Rectal smooth muscle tissue (tissue), 1 donor: Measurements from ENCODE around the gene DMAC1.

Experiments
- H3K27ac ChIP-seq: one replicate; pipeline ENCODE4 v1.7.0; 2013; ENCODE audit warnings: low read depth, low read length, inconsistent platforms
- H3K27me3 ChIP-seq: one replicate; pipeline ENCODE4 v1.7.0; 2013; ENCODE audit warnings: low read length; ENCODE audit not compliant: control insufficient read depth, insufficient read depth
- H3K36me3 ChIP-seq: one replicate; pipeline ENCODE4 v1.7.0; 2013; ENCODE audit warnings: low read length; ENCODE audit not compliant: control insufficient read depth, insufficient read depth
- H3K4me1 ChIP-seq: one replicate; pipeline ENCODE4 v1.7.0; 2013; ENCODE audit warnings: low read length; ENCODE audit not compliant: control insufficient read depth, insufficient read depth
- H3K4me3 ChIP-seq: one replicate; pipeline ENCODE4 v1.7.0; 2013; ENCODE audit warnings: low read length
- H3K9ac ChIP-seq: one replicate; pipeline ENCODE4 v1.7.0; 2013; ENCODE audit warnings: low read length

Gene DMAC1

DNA sequence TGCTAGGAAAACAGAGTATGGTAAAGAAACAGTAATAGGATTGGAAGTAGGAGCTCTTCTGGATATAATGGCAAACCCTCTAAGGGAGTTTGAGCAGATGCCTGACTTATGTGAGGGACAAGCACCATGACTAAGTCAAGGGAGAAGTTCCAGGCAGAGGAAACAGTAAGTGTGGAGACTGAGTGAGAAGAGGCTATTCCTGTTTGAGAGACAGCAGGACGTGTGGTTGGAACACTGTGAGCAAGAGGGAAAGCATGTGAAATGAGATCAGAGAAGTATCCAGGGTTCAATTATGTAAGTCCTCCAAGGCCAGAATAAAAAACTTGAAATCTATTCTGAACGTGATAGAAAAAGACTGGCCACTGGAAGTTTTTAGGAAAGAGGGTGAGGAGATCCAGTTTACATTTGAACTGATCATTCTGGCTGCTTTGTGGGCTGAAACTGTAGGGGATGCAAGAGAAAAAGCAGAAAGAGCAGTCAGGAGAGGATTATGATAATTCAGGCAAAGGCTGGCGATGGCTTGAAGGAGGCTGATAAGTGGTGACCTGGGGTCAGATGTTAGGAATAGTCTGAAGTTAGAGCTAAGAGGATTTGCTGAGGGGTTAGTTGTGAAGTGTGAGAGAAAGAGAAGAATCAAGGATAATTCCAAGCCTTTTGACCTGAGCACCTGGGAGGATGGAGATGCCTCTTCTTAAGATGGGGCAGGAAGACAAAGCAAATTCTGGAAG is 19.2 kb downstream of the DMAC1 start:
- Histone ChIP-seq H3K4me3 (no peak overlapping the region), H3K4me1 (no peaks in the 10 kb centered on the region), H3K36me3 (no peaks in the 10 kb centered on the region), H3K27me3 (no peaks in the 10 kb centered on the region), H3K9ac (no peak overlapping the region), H3K27ac (no peak overlapping the region)

DNA sequence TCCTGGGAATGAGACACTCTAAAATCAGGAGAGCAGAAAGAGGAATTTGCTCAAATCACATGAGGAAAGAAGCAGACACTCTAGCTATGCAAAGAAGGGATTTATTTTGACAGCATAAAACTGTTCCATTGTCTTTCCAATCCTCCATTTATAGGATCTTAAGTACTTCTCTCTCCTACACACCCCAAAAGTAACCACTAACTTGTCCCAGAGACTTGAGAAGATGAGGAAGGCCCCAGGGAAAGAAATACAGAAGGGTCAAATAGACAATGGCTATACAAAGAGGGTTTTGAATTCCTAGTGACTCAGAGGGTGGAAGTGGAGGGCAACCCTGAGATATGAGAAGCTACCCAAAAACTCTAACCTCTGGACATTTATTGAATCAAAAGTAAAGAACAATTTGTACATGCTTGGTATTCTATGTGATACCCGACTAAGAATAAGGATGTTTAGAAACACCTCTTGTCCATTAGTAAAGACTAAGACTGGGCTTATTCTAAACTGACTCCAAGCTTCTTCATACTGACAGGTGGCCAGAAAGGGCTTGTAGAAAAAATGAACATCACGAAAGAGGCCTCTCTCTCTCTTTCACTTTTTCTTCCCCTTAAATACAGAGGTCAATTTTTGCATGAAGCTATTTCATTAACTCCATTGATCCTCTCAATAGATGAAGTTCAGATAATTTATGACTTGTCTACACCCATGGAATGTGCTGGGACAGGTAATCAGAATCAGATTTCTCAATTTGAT is 20.6 kb downstream of the DMAC1 start:
- no peak overlapping the region for H3K27ac ChIP-seq
- H3K36me3 ChIP-seq = no peaks in the 10 kb centered on the region
- H3K27me3 ChIP-seq = no peaks in the 10 kb centered on the region
- no peak overlapping the region for H3K4me3 ChIP-seq
- H3K9ac ChIP-seq = no peak overlapping the region
- H3K4me1 ChIP-seq = no peaks in the 10 kb centered on the region

DNA sequence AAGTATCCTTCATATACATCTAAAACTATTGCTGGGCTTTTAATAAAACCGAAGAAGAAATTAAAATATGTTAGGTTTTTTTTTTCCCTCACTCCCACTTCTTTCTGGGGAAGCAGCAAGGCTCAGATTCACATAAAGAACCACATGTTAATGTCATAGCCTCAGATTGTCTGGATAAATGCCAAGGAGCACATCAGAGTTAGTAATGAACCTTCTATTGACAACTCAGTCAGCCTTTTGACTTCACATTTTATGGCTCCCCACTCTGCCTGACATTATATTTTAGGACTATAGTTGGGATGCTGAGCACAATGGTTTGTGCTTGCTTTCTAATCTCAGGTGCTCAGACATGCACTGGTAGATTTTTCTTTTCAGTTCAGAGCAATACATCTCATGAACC is 21.8 kb downstream of the DMAC1 start:
- Histone ChIP-seq H3K36me3 (no peaks in the 10 kb centered on the region), H3K27me3 (no peaks in the 10 kb centered on the region), H3K4me1 (no peaks in the 10 kb centered on the region), H3K4me3 (no peak overlapping the region), H3K27ac (no peak overlapping the region), H3K9ac (no peak overlapping the region)

DNA sequence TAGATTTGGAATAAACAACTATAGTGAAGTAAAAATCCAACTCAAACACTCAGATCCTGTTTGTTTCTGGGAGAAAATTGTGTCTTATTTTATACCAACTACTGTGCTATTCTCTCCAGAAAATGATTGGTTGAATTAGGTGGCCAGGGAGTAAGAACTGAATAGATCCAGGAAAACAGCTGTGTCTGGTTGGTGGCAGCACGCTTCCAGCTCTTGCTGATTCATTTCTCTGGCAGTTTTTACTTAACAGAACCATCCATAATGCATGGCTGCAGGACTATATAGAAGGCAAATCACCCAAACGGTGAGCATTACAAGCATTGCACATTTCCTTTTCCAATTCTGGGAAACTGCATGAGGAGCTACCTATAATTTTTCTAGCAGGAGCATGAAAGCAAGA is 29.5 kb downstream of the DMAC1 start:
- Histone ChIP-seq H3K4me3 (no peak overlapping the region), H3K27me3 (no peaks in the 10 kb centered on the region), H3K36me3 (no peaks in the 10 kb centered on the region), H3K27ac (no peak overlapping the region), H3K9ac (no peak overlapping the region), H3K4me1 (no peaks in the 10 kb centered on the region)

DNA sequence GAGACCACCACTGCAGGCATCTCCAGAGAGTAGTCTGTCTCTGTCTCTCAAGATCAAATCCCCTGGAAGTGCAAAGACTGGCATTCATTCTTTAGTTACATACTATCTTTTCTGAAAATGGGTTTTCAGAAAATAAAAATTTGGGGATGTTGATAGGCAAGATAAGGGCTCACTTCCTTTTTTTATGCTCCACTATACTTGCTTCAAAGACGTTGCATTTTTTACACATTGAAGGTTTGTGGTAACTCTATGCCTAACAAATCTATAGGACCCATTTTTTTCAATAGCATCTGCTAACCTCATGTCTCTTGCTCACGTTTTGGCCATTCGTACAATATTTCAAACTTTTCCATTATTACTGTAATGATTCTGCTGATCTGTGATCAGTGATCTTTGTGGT is 37.0 kb downstream of the DMAC1 start:
- no peaks in the 10 kb centered on the region for H3K4me1 ChIP-seq
- no peak overlapping the region for H3K9ac ChIP-seq
- no peak overlapping the region for H3K4me3 ChIP-seq
- H3K27me3 ChIP-seq = no peaks in the 10 kb centered on the region
- no peaks in the 10 kb centered on the region for H3K36me3 ChIP-seq
- no peak overlapping the region for H3K27ac ChIP-seq

DNA sequence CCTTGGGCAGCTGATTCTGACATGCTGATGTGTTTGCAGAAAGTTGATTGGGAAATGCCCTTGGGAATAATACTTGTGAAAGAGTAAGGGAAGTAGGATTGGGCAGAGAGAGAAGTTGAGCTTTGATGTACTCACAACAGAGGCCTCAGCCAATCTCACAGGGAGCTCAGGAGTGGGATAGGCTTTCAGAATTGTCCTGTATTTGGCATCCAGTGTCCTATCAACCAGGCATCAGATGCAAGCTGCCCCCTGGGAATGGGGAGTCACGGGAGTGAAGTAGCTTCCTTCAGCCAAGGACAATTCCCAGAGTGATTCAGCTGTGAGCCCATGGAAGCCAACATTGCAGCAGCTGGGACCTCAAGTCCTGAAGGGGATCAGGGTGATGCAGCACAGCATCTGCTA is 39.6 kb downstream of the DMAC1 start:
- no peaks in the 10 kb centered on the region for H3K36me3 ChIP-seq
- H3K4me1 ChIP-seq = no peaks in the 10 kb centered on the region
- H3K27ac ChIP-seq = no peak overlapping the region
- no peak overlapping the region for H3K4me3 ChIP-seq
- no peak overlapping the region for H3K9ac ChIP-seq
- H3K27me3 ChIP-seq = no peaks in the 10 kb centered on the region

DNA sequence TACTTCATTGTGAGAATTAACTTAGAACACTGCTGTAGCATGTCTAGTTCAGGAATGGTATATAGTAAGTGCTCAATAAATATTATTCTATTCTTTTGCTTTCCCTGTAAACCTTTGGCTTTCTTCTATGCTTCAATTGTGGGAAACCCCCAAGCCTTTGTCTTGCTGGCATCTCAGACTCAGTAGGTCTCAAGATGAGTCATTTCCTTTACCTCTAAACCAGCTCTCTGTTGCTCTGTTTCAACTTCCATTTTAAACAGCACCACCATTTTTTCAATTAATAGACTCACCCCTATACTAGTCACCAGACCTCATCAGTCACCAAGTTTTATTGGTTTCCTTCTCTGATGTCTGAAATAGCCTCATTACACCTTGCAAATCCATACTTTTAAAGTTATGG is 43.5 kb downstream of the DMAC1 start:
- Histone ChIP-seq H3K27me3 (no peaks in the 10 kb centered on the region), H3K27ac (no peak overlapping the region), H3K9ac (no peak overlapping the region), H3K4me1 (no peaks in the 10 kb centered on the region), H3K4me3 (no peak overlapping the region), H3K36me3 (no peaks in the 10 kb centered on the region)

DNA sequence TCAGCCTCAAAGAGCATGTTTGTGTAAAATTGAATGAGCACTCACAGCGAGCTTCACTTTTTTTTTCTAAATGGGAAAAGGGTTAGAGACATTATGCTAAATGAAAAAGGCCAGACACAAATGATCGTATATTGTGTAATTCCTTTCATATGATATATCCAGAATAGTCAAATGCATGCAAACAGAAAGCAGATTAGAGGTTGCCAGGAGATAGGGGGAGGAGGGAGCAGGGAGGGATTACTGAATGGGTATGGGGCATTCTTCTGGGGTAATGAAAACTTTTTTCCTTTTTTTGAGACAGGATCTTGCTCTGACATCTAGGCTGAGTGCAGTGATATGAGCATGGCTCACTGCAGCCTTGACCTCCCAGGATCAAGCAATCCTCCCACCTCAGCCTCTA is 47.1 kb downstream of the DMAC1 start:
- no peak overlapping the region for H3K4me3 ChIP-seq
- no peaks in the 10 kb centered on the region for H3K27me3 ChIP-seq
- H3K36me3 ChIP-seq = no peaks in the 10 kb centered on the region
- no peak overlapping the region for H3K27ac ChIP-seq
- H3K4me1 ChIP-seq = no peaks in the 10 kb centered on the region
- H3K9ac ChIP-seq = no peak overlapping the region
